SK-N-SH (cell line): Measurements from ENCODE around the gene STX17. TPM values are rescaled to one million over a fixed set of nuclear protein-coding genes. Genes with fewer than 3 reads are reported as not detected.

Experiments used
- CTCF ChIA-PET: fragments of 300-600, 350-600 bp; formaldehyde crosslinking; extraction: SDS; loops from one replicate; lab custom pipeline; 2021; lab: Yijun Ruan, JAX
- POLR2A ChIA-PET: fragments of 350-600 bp; sonication (Branson Sonifier 250); formaldehyde crosslinking; extraction: SDS; loops from one replicate; lab custom pipeline; 2020; ENCODE audit warnings: antibody characterized with exemption, inconsistent platforms; lab: Yijun Ruan, JAX
- DNase-seq: peaks from one replicate; pipeline ENCODE4 v3.0.0; 2012
- H2AFZ ChIP-seq: fragments of 200-600 bp; sonication (generic); 2 replicates; pipeline ENCODE4 v1.8.1; 2016; ENCODE audit warnings: antibody characterized with exemption, mild to moderate bottlenecking, low read depth
- H3F3A ChIP-seq: fragments of 200-600 bp; sonication (generic); replicated peaks from 2 replicates; pipeline ENCODE3; 2016; ENCODE audit warnings: antibody characterized with exemption, mild to moderate bottlenecking; ENCODE audit not compliant: insufficient read depth
- H3K27ac ChIP-seq, 2 experiments: fragments of 200-500 bp in 1 of 2; fragments of 200-600 bp in 1 of 2; sonication (Bioruptor generic) in 1 of 2; sonication (generic), shearing (Covaris generic) in 1 of 2; 2 replicates each; pipeline versions ENCODE4 v1.5.1 to v1.6.1; 2014 to 2016; ENCODE audit warnings: low read depth in 2 of 2, inconsistent platforms in 1 of 2, low read length in 1 of 2, mild to moderate bottlenecking in 1 of 2, mixed read lengths in 1 of 2
- H3K27me3 ChIP-seq: fragments of 200-600 bp; sonication (generic), shearing (Covaris generic); 2 replicates; pipeline ENCODE4 v1.6.1; 2016; ENCODE audit warnings: mixed run types; ENCODE audit not compliant: insufficient read depth
- H3K36me3 ChIP-seq, 2 experiments: fragments of 200-500 bp in 1 of 2; fragments of 200-600 bp in 1 of 2; sonication (Bioruptor generic) in 1 of 2; sonication (generic) in 1 of 2; replicated peaks in 1 of 2; 2 replicates each; pipeline versions ENCODE3 to v1.5.1; 2014 to 2016; ENCODE audit warnings: low read length in 1 of 2, mild to moderate bottlenecking in 1 of 2; ENCODE audit not compliant: insufficient read depth in 2 of 2, control insufficient read depth in 1 of 2
- H3K4me1 ChIP-seq, 2 experiments: fragments of 200-500 bp in 1 of 2; fragments of 200-600 bp in 1 of 2; sonication (Bioruptor generic) in 1 of 2; sonication (generic), shearing (Covaris generic) in 1 of 2; 2 replicates each; pipeline versions ENCODE4 v1.5.1 to v1.6.1; 2014 to 2016; ENCODE audit warnings: low read depth in 1 of 2, low read length in 1 of 2, mixed run types in 1 of 2; ENCODE audit not compliant: insufficient read depth in 2 of 2, control insufficient read depth in 1 of 2
- H3K4me2 ChIP-seq: fragments of 200-600 bp; sonication (generic), shearing (Covaris generic); 2 replicates; pipeline ENCODE4 v1.6.1; 2017; ENCODE audit warnings: mixed run types
- H3K4me3 ChIP-seq, 2 experiments: fragments of 200-500 bp in 1 of 2; fragments of 200-600 bp in 1 of 2; sonication (Bioruptor generic) in 1 of 2; sonication (generic), shearing (Covaris generic) in 1 of 2; 2 replicates each; pipeline versions ENCODE4 v1.5.1 to v1.8.1; 2014 to 2016; ENCODE audit warnings: low read depth in 2 of 2, inconsistent platforms in 1 of 2, low read length in 1 of 2, mild to moderate bottlenecking in 1 of 2, mixed read lengths in 1 of 2, moderate library complexity in 1 of 2
- H3K79me2 ChIP-seq: fragments of 200-600 bp; sonication (generic); 2 replicates; pipeline ENCODE4 v1.8.1; 2017; ENCODE audit warnings: mild to moderate bottlenecking; ENCODE audit not compliant: insufficient read depth
- H3K9ac ChIP-seq: fragments of 200-600 bp; sonication (generic); 2 replicates; pipeline ENCODE4 v1.6.1; 2017; ENCODE audit warnings: mixed run types
- H3K9me2 ChIP-seq: fragments of 200-600 bp; sonication (generic); 2 replicates; pipeline ENCODE4 v1.6.1; 2017; ENCODE audit warnings: mixed run types
- H3K9me3 ChIP-seq: fragments of 200-600 bp; sonication (generic); 2 replicates; pipeline ENCODE4 v1.6.1; 2017; ENCODE audit warnings: mixed run types, mild to moderate bottlenecking, moderate library complexity
- H4K20me1 ChIP-seq: fragments of 200-600 bp; sonication (generic); 2 replicates; pipeline ENCODE4 v1.6.1; 2017; ENCODE audit warnings: mild to moderate bottlenecking, mixed run types; ENCODE audit not compliant: insufficient read depth
- CHD2 ChIP-seq: fragments of 150-350 bp; IDR thresholded peaks from 2 replicates; pipeline ENCODE4 v1.6.1; 2018; ENCODE audit warnings: low read length; ENCODE audit not compliant: partially characterized antibody
- ELF1 ChIP-seq: IDR thresholded peaks from 2 replicates; pipeline ENCODE4 v1.4.0; 2012
- EP300 ChIP-seq, 2 experiments: IDR thresholded peaks; 2 replicates each; pipeline versions ENCODE4 v1.4.0 to v1.6.1; 2012; ENCODE audit warnings: borderline replicate concordance in 1 of 2, low read depth in 1 of 2, low read length in 1 of 2
- EZH2phosphoT487 ChIP-seq: fragments of 200-600 bp; sonication (generic); IDR thresholded peaks from 2 replicates; pipeline ENCODE4 v1.6.1; 2017; ENCODE audit warnings: low read depth, mixed run types, mild to moderate bottlenecking, antibody characterized with exemption, moderate library complexity, borderline replicate concordance
- FOSL2 ChIP-seq: IDR thresholded peaks from 2 replicates; pipeline ENCODE4 v1.4.0; 2012; ENCODE audit warnings: low read depth, mild to moderate bottlenecking, moderate library complexity, borderline replicate concordance
- FOXJ3 ChIP-seq: sonication (generic); formaldehyde crosslinking; IDR thresholded peaks from 2 replicates; pipeline ENCODE4 v1.5.1; 2020; ENCODE audit warnings: mild to moderate bottlenecking, missing genetic modification reagents
- GABPA ChIP-seq: IDR thresholded peaks from 2 replicates; pipeline ENCODE4 v1.4.0; 2012; ENCODE audit warnings: low read depth, mild to moderate bottlenecking
- GATA2 ChIP-seq: sonication (generic); formaldehyde crosslinking; IDR thresholded peaks from 2 replicates; pipeline ENCODE4 v1.5.0; 2020; ENCODE audit warnings: mild to moderate bottlenecking, missing genetic modification reagents
- JUND ChIP-seq: IDR thresholded peaks from 2 replicates; pipeline ENCODE4 v1.4.0; 2012
- MXI1 ChIP-seq: IDR thresholded peaks from 2 replicates; pipeline ENCODE4 v1.6.1; 2012; ENCODE audit warnings: mild to moderate bottlenecking, low read depth, low read length, improper control_type of control experiment
- POLR2AphosphoS5 ChIP-seq: IDR thresholded peaks from 2 replicates; pipeline ENCODE4 v1.6.1; 2012; ENCODE audit warnings: low read depth, low read length
- RCOR1 ChIP-seq: fragments of 150-350 bp; IDR thresholded peaks from 2 replicates; pipeline ENCODE4 v1.6.1; 2017; ENCODE audit warnings: antibody characterized with exemption, low read length
- REST ChIP-seq: IDR thresholded peaks from 2 replicates; pipeline ENCODE4 v1.6.1; 2012; ENCODE audit warnings: mild to moderate bottlenecking, low read depth, low read length, moderate library complexity
- RFX5 ChIP-seq: IDR thresholded peaks from 2 replicates; pipeline ENCODE4 v1.6.1; 2012; ENCODE audit warnings: mild to moderate bottlenecking, improper control_type of control experiment, low read length
- RXRA ChIP-seq: IDR thresholded peaks from 2 replicates; pipeline ENCODE4 v1.4.0; 2012; ENCODE audit warnings: low read depth, mild to moderate bottlenecking, borderline replicate concordance
- SIN3A ChIP-seq: IDR thresholded peaks from 2 replicates; pipeline ENCODE4 v1.6.1; 2012; ENCODE audit warnings: low read depth, mild to moderate bottlenecking, low read length, moderate library complexity, borderline replicate concordance
- TAF1 ChIP-seq: IDR thresholded peaks from 2 replicates; pipeline ENCODE4 v1.6.1; 2012; ENCODE audit warnings: low read depth, mild to moderate bottlenecking, low read length, moderate library complexity, borderline replicate concordance
- TCF12 ChIP-seq: IDR thresholded peaks from 2 replicates; pipeline ENCODE4 v1.4.0; 2012
- TEAD4 ChIP-seq: IDR thresholded peaks from 2 replicates; pipeline ENCODE4 v1.4.0; 2012; ENCODE audit warnings: mild to moderate bottlenecking, borderline replicate concordance; ENCODE audit not compliant: insufficient read depth
- YY1 ChIP-seq: IDR thresholded peaks from 2 replicates; pipeline ENCODE4 v1.4.0; 2012; ENCODE audit warnings: low read depth, mild to moderate bottlenecking
- WGBS: methylation state at CpG from one replicate; pipeline ENCODE4 v1.1.6; 2017; ENCODE audit warnings: low lambda C conversion rate; 5-methylcytosine and 5-hydroxymethylcytosine counted together
- polyA plus RNA-seq, 3 experiments: library from polyadenylated mRNA; depleted of rRNA; stranded (reverse); fragments of >200 nt; gene quantifications; 2 replicates each; pipeline ENCODE4 v1.2.3, GENCODE V29; 2012
- TF ChIP-seq, protein P1 (sequence below): fragments of 200-600 bp; sonication (generic); IDR thresholded peaks from 2 replicates; pipeline ENCODE4 v1.6.1; 2017; ENCODE audit warnings: antibody characterized with exemption, mild to moderate bottlenecking, moderate library complexity
- TF ChIP-seq, protein P2 (sequence below): IDR thresholded peaks from 2 replicates; pipeline ENCODE4 v1.4.0; 2012; ENCODE audit warnings: low read depth

STX17 gene
- polyA plus RNA-seq, 1 of the 3 experiments (the other 2 are of a cell fraction): 6.1 TPM

DNA sequence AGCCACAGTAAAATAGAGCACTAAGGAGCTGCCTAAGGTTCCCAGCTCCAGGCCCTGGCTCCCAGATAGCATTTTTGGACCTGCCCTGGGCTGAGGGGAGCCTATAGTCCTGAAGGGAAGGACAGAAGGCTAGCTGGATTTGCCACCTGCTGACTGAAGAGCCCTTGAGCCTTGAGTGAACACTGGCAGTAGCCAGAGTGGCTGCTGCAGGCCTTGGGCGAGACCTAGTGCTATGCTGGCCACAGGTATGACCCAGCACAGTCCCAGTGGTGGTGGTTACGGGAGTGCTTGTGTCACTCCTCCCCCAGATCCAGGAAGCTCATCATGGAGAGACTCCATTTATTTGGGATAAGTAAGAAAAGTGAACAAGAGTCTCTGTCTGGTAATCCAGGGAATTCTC, 10.3 kb upstream of the STX17 start:
- POLR2A ChIA-PET: no interaction called here

DNA sequence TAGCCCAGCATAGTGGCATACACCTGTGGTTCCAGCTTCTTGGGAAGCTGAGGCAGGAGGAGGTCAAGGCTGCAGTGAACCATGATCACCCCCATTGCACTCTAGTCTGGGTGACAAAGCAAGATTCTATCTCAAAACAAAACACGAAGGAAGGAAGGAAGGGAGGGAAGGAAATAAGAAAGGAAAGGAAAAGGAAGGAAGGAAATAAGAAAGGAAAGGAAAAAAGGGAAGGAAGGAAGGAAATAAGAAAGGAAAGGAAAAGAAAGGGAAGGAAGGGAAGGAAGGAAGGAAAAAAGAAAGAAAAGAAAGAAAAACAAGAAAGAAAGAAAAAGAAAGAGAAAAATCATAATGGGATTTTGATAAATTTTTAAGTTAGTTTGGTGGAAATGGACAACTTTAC, 3.1 kb upstream of the STX17 start:
- TF ChIP-seq FOXJ3 (CRISPR knock-in tag) (no peak), FOSL2 (no peak), RCOR1 (no peak), YY1 (no peak), CHD2 (no peak), POLR2AphosphoS5 (no peak), RXRA (no peak), TEAD4 (no peak), JUND (no peak), REST (no peak), MXI1 (no peak), GABPA (no peak), SIN3A (no peak)
- TF ChIP-seq, protein P1, sequence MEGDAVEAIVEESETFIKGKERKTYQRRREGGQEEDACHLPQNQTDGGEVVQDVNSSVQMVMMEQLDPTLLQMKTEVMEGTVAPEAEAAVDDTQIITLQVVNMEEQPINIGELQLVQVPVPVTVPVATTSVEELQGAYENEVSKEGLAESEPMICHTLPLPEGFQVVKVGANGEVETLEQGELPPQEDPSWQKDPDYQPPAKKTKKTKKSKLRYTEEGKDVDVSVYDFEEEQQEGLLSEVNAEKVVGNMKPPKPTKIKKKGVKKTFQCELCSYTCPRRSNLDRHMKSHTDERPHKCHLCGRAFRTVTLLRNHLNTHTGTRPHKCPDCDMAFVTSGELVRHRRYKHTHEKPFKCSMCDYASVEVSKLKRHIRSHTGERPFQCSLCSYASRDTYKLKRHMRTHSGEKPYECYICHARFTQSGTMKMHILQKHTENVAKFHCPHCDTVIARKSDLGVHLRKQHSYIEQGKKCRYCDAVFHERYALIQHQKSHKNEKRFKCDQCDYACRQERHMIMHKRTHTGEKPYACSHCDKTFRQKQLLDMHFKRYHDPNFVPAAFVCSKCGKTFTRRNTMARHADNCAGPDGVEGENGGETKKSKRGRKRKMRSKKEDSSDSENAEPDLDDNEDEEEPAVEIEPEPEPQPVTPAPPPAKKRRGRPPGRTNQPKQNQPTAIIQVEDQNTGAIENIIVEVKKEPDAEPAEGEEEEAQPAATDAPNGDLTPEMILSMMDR: no peak
- TF ChIP-seq, protein P2, sequence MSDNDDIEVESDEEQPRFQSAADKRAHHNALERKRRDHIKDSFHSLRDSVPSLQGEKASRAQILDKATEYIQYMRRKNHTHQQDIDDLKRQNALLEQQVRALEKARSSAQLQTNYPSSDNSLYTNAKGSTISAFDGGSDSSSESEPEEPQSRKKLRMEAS: no peak
- POLR2A ChIA-PET: no interaction called here

More for the DNA sequence above, 10.3 kb upstream of the STX17 start:
- no peak for TF ChIP-seq EP300 (IDR thresholded peaks at IDR 0.05; ENCODE audit: borderline replicate concordance in 1 of 2, low read depth in 1 of 2, low read length in 1 of 2)
- TF ChIP-seq GATA2 (CRISPR knock-in tag): no peak
- no peak for TF ChIP-seq ELF1
- no peak for TF ChIP-seq EZH2phosphoT487
- no peak for TF ChIP-seq RFX5
- TF ChIP-seq TAF1: no peak
- no peak for TF ChIP-seq TCF12
- TF ChIP-seq POLR2AphosphoS5: no peak
- Histone ChIP-seq H4K20me1 (no peaks in the 10 kb centered on the region), H3K4me1 (no peaks in the 10 kb centered on the region; a peak in 1 of 4 replicates), H3K9ac (no peak overlapping the region), H2AFZ (no peak overlapping the region), H3K36me3 (no peaks in the 10 kb centered on the region), H3K9me2 (no peaks in the 10 kb centered on the region), H3K4me2 (no peak overlapping the region), H3K27me3 (peaks cover 6% of the 10 kb centered on the region; the same call in 1 of the 2 replicates), H3K9me3 (no peaks in the 10 kb centered on the region), H3K79me2 (no peaks in the 10 kb centered on the region), H3K27ac (no peak overlapping the region), H3K4me3 (no peak overlapping the region), H3F3A (no peaks in the 10 kb centered on the region)
- CTCF ChIA-PET: interaction anchor here (0.6 to 1.8 kb wide), 2 partner anchors 10 to 694 kb away, joined by 3 to 5 read pairs; partner anchors contain the start of gene STX17
- WGBS: no CpG with 5 or more reads among the region's 2 CpGs
- no peak for DNase-seq

More for the DNA sequence above, 3.1 kb upstream of the STX17 start:
- Histone ChIP-seq H3K4me2 (no peak overlapping the region), H3K9ac (no peak overlapping the region), H3K27ac (no peak overlapping the region), H3K36me3 (no peaks in the 10 kb centered on the region), H3K4me3 (no peak overlapping the region), H3K4me1 (peaks cover 5 to 8% of the 10 kb centered on the region in 2 experiments; a peak in 3 of 4 replicates), H4K20me1 (no peaks in the 10 kb centered on the region), H3K9me3 (no peaks in the 10 kb centered on the region), H3F3A (peaks cover 4% of the 10 kb centered on the region), H2AFZ (no peak overlapping the region), H3K9me2 (no peaks in the 10 kb centered on the region), H3K27me3 (no peaks in the 10 kb centered on the region), H3K79me2 (peaks cover 14% of the 10 kb centered on the region)
- CTCF ChIA-PET: no interaction called here
- 75% methylated on average over 1 of the region's 1 CpG for WGBS
- no peak for DNase-seq
